T-helper 17 cell (primary cell): ENCODE results near the gene ZNF527. TPM values are rescaled to one million over a fixed set of nuclear protein-coding genes. Genes with fewer than 3 reads are reported as not detected.
"Not testable (repeated sequence)": the region's sequence is repeated elsewhere in the genome, so short reads cannot be mapped to it uniquely, and the experiment has no call there.

Experiments used
- ATAC-seq: fragments of 150-1000 bp; cut with Tn5 transposase; 2 replicates; pipeline ENCODE4 v1.10.0; 2021; ENCODE audit warnings: mild to moderate bottlenecking, moderate library complexity
- DNase-seq, 3 donors: peaks; one replicate each; pipeline versions ENCODE4 v3.0.0 to v3.0.0-alpha.2; 2020 to 2021
- H3K9me3 ChIP-seq: one replicate; pipeline ENCODE4 v1.7.0; 2013; ENCODE audit warnings: low read length, mild to moderate bottlenecking; ENCODE audit not compliant: control insufficient read depth, poor library complexity, severe bottlenecking
- H3K27ac Mint-ChIP-seq: one replicate; pipeline ENCODE4 v1.8.0; 2022; ENCODE audit warnings: mild to moderate bottlenecking, moderate library complexity, mixed read lengths
- H3K27me3 Mint-ChIP-seq: one replicate; pipeline ENCODE4 v1.8.0; 2022; ENCODE audit warnings: mixed read lengths
- H3K36me3 Mint-ChIP-seq: one replicate; pipeline ENCODE4 v1.8.0; 2022; ENCODE audit warnings: low read depth, mixed read lengths
- H3K4me1 Mint-ChIP-seq: one replicate; pipeline ENCODE4 v1.8.0; 2022; ENCODE audit warnings: mild to moderate bottlenecking, mixed read lengths
- H3K4me3 Mint-ChIP-seq: one replicate; pipeline ENCODE4 v1.8.0; 2022; ENCODE audit warnings: mild to moderate bottlenecking, moderate library complexity, mixed read lengths
- total RNA-seq, 4 donors: library from RNA in 2 of 4; stranded (reverse) in 2 of 4; gene quantifications; one replicate each; pipeline ENCODE4 v1.2.3 and lab custom pipeline; 2022 to 2026

The ZNF527 gene
- total RNA-seq, 2 donors from 2014 or later = 9.0 to 9.2 TPM

- DNase-seq = no peak
- H3K36me3 Mint-ChIP-seq = peaks cover 8% of the 10 kb centered on the region
- no peak for ATAC-seq
- H3K9me3 ChIP-seq = peaks cover 64% of the 10 kb centered on the region
- H3K27ac Mint-ChIP-seq = no peak overlapping the region
- H3K27me3 Mint-ChIP-seq = no peaks in the 10 kb centered on the region
- no peak overlapping the region for H3K4me3 Mint-ChIP-seq
- no peaks in the 10 kb centered on the region for H3K4me1 Mint-ChIP-seq
Measured at GRCh38 chr19:37389234-37389633, 18.3 kb downstream of the ZNF527 start.

DNA sequence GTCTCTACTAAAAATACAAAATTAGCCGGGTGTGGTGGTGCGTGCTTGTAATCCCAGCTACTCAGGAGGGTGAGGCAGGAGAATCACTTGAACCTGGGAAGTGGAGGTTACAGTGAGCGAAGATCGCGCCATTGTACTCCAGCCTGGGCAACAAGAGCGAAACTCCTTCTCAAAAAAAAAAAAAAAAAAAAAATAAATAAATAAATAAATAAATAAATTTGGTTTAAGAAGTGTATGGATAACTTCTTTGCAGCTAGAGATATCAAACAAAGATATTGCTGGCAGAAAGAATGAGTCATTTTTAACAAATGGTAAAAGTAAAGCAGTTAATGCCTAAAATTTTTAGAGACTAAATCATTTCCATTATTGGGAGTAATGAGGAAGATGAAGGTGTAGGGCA lies 20.5 kb downstream of the ZNF527 start:
- not testable (repeated sequence) for H3K4me1 Mint-ChIP-seq, H3K4me3 Mint-ChIP-seq, H3K27me3 Mint-ChIP-seq, ATAC-seq, DNase-seq, H3K36me3 Mint-ChIP-seq, H3K27ac Mint-ChIP-seq
- peaks cover 48% of the 10 kb centered on the region for H3K9me3 ChIP-seq

DNA sequence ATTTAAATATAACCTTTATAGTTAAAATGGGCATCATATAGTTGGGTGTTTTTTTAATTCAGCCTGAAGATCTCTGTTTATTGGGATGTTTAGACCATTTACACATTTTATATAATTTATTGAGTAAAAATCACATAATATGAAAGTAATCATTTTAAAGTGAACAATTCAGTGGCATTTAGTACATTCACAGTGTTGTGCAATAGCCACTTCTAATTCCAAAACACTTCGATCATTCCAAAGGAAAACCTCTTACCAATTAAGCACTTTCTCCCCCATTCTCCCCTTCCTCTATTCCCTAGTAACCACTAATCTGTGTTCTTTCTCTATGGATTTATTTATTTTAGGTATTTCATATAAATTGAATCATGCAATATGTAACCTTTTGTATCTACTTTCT lies 30.2 kb downstream of the ZNF527 start:
- Mint-ChIP-seq H3K4me3 (no peak overlapping the region), H3K4me1 (no peaks in the 10 kb centered on the region), H3K36me3 (no peaks in the 10 kb centered on the region), H3K27me3 (no peaks in the 10 kb centered on the region), H3K27ac (no peak overlapping the region)
- ATAC-seq = no peak
- peaks cover 9% of the 10 kb centered on the region for H3K9me3 ChIP-seq
- no peak for DNase-seq

GRCh38 chr19:37403403-37403802 lies 32.5 kb downstream of the ZNF527 start:
- DNase-seq = no peak
- H3K9me3 ChIP-seq = peaks cover 9% of the 10 kb centered on the region
- H3K27ac Mint-ChIP-seq = no peak overlapping the region
- H3K36me3 Mint-ChIP-seq = no peaks in the 10 kb centered on the region
- no peak overlapping the region for H3K4me3 Mint-ChIP-seq
- no peak for ATAC-seq
- H3K27me3 Mint-ChIP-seq = no peaks in the 10 kb centered on the region
- no peaks in the 10 kb centered on the region for H3K4me1 Mint-ChIP-seq

- not testable (repeated sequence) for H3K27me3 Mint-ChIP-seq, ATAC-seq, DNase-seq, H3K4me3 Mint-ChIP-seq, H3K27ac Mint-ChIP-seq, H3K9me3 ChIP-seq, H3K4me1 Mint-ChIP-seq, H3K36me3 Mint-ChIP-seq
Measured at GRCh38 chr19:37406140-37406846, 35.4 kb downstream of the ZNF527 start.

DNA sequence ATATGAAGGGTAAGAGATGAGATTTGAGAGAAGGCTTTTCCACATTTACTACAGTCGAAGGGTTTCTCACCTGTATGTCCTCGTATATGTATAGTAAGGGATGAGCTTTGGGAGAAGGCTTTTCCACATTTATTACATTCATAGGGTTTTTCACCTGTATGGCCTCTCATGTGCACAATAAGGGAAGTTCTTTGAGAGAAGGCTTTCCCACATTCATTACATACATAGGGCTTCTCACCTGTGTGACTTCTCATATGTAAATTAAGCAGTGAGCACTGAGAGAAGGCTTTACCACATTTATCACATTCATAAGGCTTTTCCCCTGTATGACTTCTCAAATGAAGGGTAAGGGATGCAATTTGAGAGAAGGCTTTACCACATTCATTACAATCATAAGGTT lies 41.8 kb downstream of the ZNF527 start:
- ATAC-seq = no peak
- peaks cover 4% of the 10 kb centered on the region for H3K36me3 Mint-ChIP-seq

GRCh38 chr19:37413313-37414084 lies 42.6 kb downstream of the ZNF527 start:
- peaks cover 34% of the 10 kb centered on the region for H3K9me3 ChIP-seq
- no peak overlapping the region for H3K27ac Mint-ChIP-seq
- H3K4me3 Mint-ChIP-seq = no peak overlapping the region
- H3K36me3 Mint-ChIP-seq = peaks cover 4% of the 10 kb centered on the region
- DNase-seq = no peak
- H3K27me3 Mint-ChIP-seq = no peaks in the 10 kb centered on the region
- H3K4me1 Mint-ChIP-seq = no peaks in the 10 kb centered on the region
- ATAC-seq = no peak

More for the DNA sequence above, 41.8 kb downstream of the ZNF527 start:
- Mint-ChIP-seq H3K4me1 (no peaks in the 10 kb centered on the region), H3K4me3 (no peak overlapping the region), H3K27me3 (no peaks in the 10 kb centered on the region), H3K27ac (no peak overlapping the region)
- no peak for DNase-seq
- peaks cover 30% of the 10 kb centered on the region for H3K9me3 ChIP-seq

Other genes starting within 250 kb of the ZNF527 start
- 1 to 10 TPM; 8.8 to 9.1 TPM for gene ZNF585A, start 198.4 kb upstream of the ZNF527 start, total RNA-seq
- gene ZNF585B, start 160.6 kb upstream of the ZNF527 start, total RNA-seq = 10 to 100 TPM in 1 of 2 donors, 1 to 10 TPM in 1; 9.7 to 10.4 TPM
- 10 to 100 TPM; 11.5 to 15.2 TPM for gene ZNF383, start 152.9 kb upstream of the ZNF527 start, total RNA-seq
- 1 to 10 TPM; 7.2 to 8.6 TPM for gene ZNF569, start 96.3 kb downstream of the ZNF527 start, total RNA-seq
- gene ZNF570, start 98.3 kb downstream of the ZNF527 start, total RNA-seq = 10 to 100 TPM; 10.5 to 11.8 TPM
- 1 to 10 TPM; 4.2 to 5.4 TPM for gene ZNF793, start 135.8 kb downstream of the ZNF527 start, total RNA-seq
- gene ZNF571, start 223.7 kb downstream of the ZNF527 start, total RNA-seq = 10 to 100 TPM; 11.0 to 11.4 TPM
- gene ZNF540, start 223.8 kb downstream of the ZNF527 start, total RNA-seq = 1 to 10 TPM; 7.5 to 9.8 TPM